ENCODE results near the gene GRPEL1.

Gene GRPEL1

GRCh38 chr4:7021355-7021754, 46.5 kb downstream of the GRPEL1 start:
- DNase-seq = no peak

- no peak for DNase-seq
Measured at GRCh38 chr4:7020856-7021255, 47.0 kb downstream of the GRPEL1 start.

- DNase-seq = no peak
Measured at GRCh38 chr4:7020290-7020689, 47.6 kb downstream of the GRPEL1 start.

- no peak for DNase-seq
Measured at GRCh38 chr4:7019367-7019766, 48.5 kb downstream of the GRPEL1 start.

- DNase-seq = no peak
Measured at GRCh38 chr4:7018281-7018680, 49.6 kb downstream of the GRPEL1 start.

GRCh38 chr4:7017446-7018048, 50.3 kb downstream of the GRPEL1 start:
- DNase-seq = no peak

GRCh38 chr4:7016512-7016911, 51.4 kb downstream of the GRPEL1 start:
- DNase-seq = no peak

GRCh38 chr4:7016086-7016485, 51.8 kb downstream of the GRPEL1 start:
- DNase-seq = no peak

GRCh38 chr4:7015383-7016035, 52.4 kb downstream of the GRPEL1 start:
- DNase-seq = no peak

- DNase-seq = no peak
Measured at GRCh38 chr4:7014815-7015214, 53.0 kb downstream of the GRPEL1 start.

GRCh38 chr4:7013175-7013574, 54.7 kb downstream of the GRPEL1 start:
- no peak for DNase-seq

GRCh38 chr4:7009564-7009963, 58.3 kb downstream of the GRPEL1 start:
- no peak for DNase-seq
